ENCODE measurements around the gene POLR3K. TPM values are rescaled to one million over a fixed set of nuclear protein-coding genes. Genes with fewer than 3 reads are reported as not detected.

Gene POLR3K
- total RNA-seq, 1 donor from 2014 or later: 9.2 TPM

- Mint-ChIP-seq H3K27ac (peak overlapping the region; percentile 33), H3K36me3 (peaks cover 45% of the 10 kb centered on the region), H3K27me3 (ENCODE audit: insufficient read depth, low read depth) (peaks cover 3% of the 10 kb centered on the region), H3K4me1 (no peaks in the 10 kb centered on the region), H3K9me3 (peaks cover 3% of the 10 kb centered on the region), H3K4me3 (no peak overlapping the region)
- H3K27ac ChIP-seq: no peak overlapping the region
- no peaks in the 10 kb centered on the region for H3K36me3 ChIP-seq
- no peak for DNase-seq (ENCODE audit: low spot score)
- TF ChIP-seq EZH2 (IDR thresholded peaks at IDR 0.05) (no peak), EZH2phosphoT487 (IDR thresholded peaks at IDR 0.05) (no peak)
- TF ChIP-seq, protein P1, sequence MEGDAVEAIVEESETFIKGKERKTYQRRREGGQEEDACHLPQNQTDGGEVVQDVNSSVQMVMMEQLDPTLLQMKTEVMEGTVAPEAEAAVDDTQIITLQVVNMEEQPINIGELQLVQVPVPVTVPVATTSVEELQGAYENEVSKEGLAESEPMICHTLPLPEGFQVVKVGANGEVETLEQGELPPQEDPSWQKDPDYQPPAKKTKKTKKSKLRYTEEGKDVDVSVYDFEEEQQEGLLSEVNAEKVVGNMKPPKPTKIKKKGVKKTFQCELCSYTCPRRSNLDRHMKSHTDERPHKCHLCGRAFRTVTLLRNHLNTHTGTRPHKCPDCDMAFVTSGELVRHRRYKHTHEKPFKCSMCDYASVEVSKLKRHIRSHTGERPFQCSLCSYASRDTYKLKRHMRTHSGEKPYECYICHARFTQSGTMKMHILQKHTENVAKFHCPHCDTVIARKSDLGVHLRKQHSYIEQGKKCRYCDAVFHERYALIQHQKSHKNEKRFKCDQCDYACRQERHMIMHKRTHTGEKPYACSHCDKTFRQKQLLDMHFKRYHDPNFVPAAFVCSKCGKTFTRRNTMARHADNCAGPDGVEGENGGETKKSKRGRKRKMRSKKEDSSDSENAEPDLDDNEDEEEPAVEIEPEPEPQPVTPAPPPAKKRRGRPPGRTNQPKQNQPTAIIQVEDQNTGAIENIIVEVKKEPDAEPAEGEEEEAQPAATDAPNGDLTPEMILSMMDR (IDR thresholded peaks at IDR 0.05): no peak
- no peaks in the 10 kb centered on the region for H4K20me1 ChIP-seq (ENCODE audit: low read depth)
- no peaks in the 10 kb centered on the region for H3K4me1 ChIP-seq
- no peak overlapping the region for H3K4me2 ChIP-seq
- H3K9ac ChIP-seq: no peak overlapping the region
- no peaks in the 10 kb centered on the region for H3K9me3 ChIP-seq (ENCODE audit: low read depth)
- no peaks in the 10 kb centered on the region for H3K27me3 ChIP-seq
- H3F3A ChIP-seq (ENCODE audit: low read depth): peaks cover 5% of the 10 kb centered on the region
- H3K79me2 ChIP-seq (ENCODE audit: low read depth): no peaks in the 10 kb centered on the region
- H3K4me3 ChIP-seq: no peak overlapping the region
- no peak overlapping the region for H2AFZ ChIP-seq (replicated peaks)
Measured at GRCh38 chr16:42691-43090, 10.7 kb downstream of the POLR3K start.

DNA sequence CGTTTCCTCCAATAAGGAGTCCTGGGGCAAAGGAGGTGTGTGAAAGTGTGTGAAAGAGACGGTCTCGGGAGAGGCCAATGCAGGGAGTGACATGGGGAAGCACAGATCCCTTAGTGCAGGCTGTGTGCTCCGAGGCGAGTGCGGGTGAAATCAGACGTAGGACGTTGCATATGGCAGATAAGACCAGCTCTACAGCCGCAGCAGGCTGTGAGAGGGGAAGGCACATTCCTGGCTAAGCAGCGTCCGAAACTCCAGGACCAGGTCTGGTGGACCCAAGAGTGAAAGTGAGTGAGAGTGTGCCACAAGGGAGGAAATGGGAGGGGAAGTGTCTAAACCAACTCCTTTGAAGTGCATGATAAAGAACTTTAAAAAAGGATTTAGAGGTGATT is 11.3 kb downstream of the POLR3K start:
- H3K27me3 ChIP-seq: no peaks in the 10 kb centered on the region
- no peaks in the 10 kb centered on the region for H3K36me3 ChIP-seq
- no peak overlapping the region for H3K27ac Mint-ChIP-seq
- H3K4me1 ChIP-seq: no peaks in the 10 kb centered on the region
- H4K20me1 ChIP-seq (ENCODE audit: low read depth): no peaks in the 10 kb centered on the region
- H3K9me3 ChIP-seq (ENCODE audit: low read depth): no peaks in the 10 kb centered on the region
- H3F3A ChIP-seq (ENCODE audit: low read depth): peaks cover 5% of the 10 kb centered on the region
- DNase-seq (ENCODE audit: low spot score): no peak
- no peaks in the 10 kb centered on the region for H3K4me1 Mint-ChIP-seq
- H3K9me3 Mint-ChIP-seq: peaks cover 3% of the 10 kb centered on the region
- H3K36me3 Mint-ChIP-seq: peaks cover 41% of the 10 kb centered on the region
- peaks cover 3% of the 10 kb centered on the region for H3K27me3 Mint-ChIP-seq (ENCODE audit: insufficient read depth, low read depth)
- H3K4me3 Mint-ChIP-seq: no peak overlapping the region
- no peak overlapping the region for H3K9ac ChIP-seq
- no peak overlapping the region for H3K4me2 ChIP-seq
- no peak overlapping the region for H3K4me3 ChIP-seq
- no peak overlapping the region for H2AFZ ChIP-seq (replicated peaks)
- H3K79me2 ChIP-seq (ENCODE audit: low read depth): no peaks in the 10 kb centered on the region
- no peak for TF ChIP-seq EZH2 (IDR thresholded peaks at IDR 0.05)
- no peak overlapping the region for H3K27ac ChIP-seq

DNA sequence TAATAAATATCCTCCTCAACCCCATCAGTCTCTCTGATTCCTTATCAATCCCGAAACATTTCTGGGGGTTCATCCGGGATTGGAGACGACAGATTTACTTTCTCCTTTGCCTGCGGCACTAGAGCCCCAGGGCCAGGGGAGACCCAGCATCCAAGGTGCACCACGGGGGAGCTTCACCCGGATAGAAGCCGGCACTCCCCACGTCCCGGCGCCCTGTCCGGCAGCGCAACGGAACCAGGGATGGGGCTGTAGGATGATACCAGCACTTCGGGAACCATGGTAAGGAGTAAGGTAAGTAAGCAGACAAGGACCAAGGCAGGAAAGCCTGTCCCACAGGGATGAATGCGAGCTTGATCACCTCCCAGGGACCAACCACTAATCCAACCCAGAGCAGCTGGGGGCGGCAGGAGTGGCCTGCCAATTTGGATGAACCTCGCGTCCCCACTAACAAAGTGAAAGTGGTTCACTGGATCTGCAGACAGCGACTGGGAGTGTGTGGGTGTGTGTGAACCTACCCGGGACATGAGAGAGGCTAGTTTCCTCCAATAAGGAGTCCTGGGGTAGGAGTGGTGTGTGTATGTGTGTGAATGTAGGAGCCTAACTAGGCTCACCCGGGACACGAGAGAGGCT is 11.9 kb downstream of the POLR3K start:
- H3K27me3 ChIP-seq: no peaks in the 10 kb centered on the region
- H3K9ac ChIP-seq: no peak overlapping the region
- H3K79me2 ChIP-seq (ENCODE audit: low read depth): no peaks in the 10 kb centered on the region
- H3K27ac Mint-ChIP-seq: no peak overlapping the region
- H3K4me2 ChIP-seq: no peak overlapping the region
- no peak overlapping the region for H3K4me3 ChIP-seq
- no peaks in the 10 kb centered on the region for H4K20me1 ChIP-seq (ENCODE audit: low read depth)
- no peak overlapping the region for H3K4me3 Mint-ChIP-seq
- no peaks in the 10 kb centered on the region for H3K4me1 ChIP-seq
- no peaks in the 10 kb centered on the region for H3K4me1 Mint-ChIP-seq
- H3K36me3 Mint-ChIP-seq: peaks cover 40% of the 10 kb centered on the region
- H2AFZ ChIP-seq (replicated peaks): no peak overlapping the region
- no peak overlapping the region for H3K27ac ChIP-seq
- H3K36me3 ChIP-seq: no peaks in the 10 kb centered on the region
- peaks cover 4% of the 10 kb centered on the region for H3K27me3 Mint-ChIP-seq (ENCODE audit: insufficient read depth, low read depth)
- H3F3A ChIP-seq (ENCODE audit: low read depth): peaks cover 5% of the 10 kb centered on the region
- peaks cover 3% of the 10 kb centered on the region for H3K9me3 Mint-ChIP-seq
- DNase-seq (ENCODE audit: low spot score): no peak
- no peaks in the 10 kb centered on the region for H3K9me3 ChIP-seq (ENCODE audit: low read depth)
- TF ChIP-seq, protein P1 (IDR thresholded peaks at IDR 0.05): no peak
- TF ChIP-seq EZH2 (IDR thresholded peaks at IDR 0.05) (no peak), EZH2phosphoT487 (IDR thresholded peaks at IDR 0.05) (no peak)

Data from neural progenitor cell (in vitro differentiated cells).